ENCODE data around the gene ANXA4. TPM values are rescaled to one million over a fixed set of nuclear protein-coding genes. Genes with fewer than 3 reads are reported as not detected.

The ANXA4 gene
- total and polyA plus RNA-seq, 2 of the 13 experiments (the other 11 are each of a cell fraction or from before 2014, with no cell fraction given) = 155 to 168 TPM

GRCh38 chr2:69703189-69703588 lies 38.7 kb upstream of the ANXA4 start:
- H3K4me2 ChIP-seq (ENCODE audit: low read depth, low read length) = no peak overlapping the region
- ATAC-seq = no peak
- H3K9me3 ChIP-seq (ENCODE audit: low read length) = no peaks in the 10 kb centered on the region
- intact Hi-C loops (cut with micrococcal nuclease; ENCODE audit: unreplicated experiment) (no loop called here), in situ Hi-C loops (cut with HindIII; ENCODE audit: extremely low pct_ligation_motif_present, low pct_unique_long_range_greater_than_20kb) (no loop called here)
- DNase-seq (ENCODE audit: low spot score) = no peak
- ChIA-PET CTCF (ENCODE audit: low intra/inter-chr PET ratio, low total read pairs) (no interaction called here), POLR2A (no interaction called here)
- 0 out of 2 replicates have a peak, but pooled peaks cover 8% of the 10 kb centered on the region for H3K4me1 ChIP-seq (ENCODE audit: insufficient read depth, low read length)
- WGBS (ENCODE audit: low lambda C conversion rate) = 46% methylated on average over 3 of the region's 3 CpGs
- no peaks in the 10 kb centered on the region for H4K20me1 ChIP-seq (ENCODE audit: insufficient read depth, low read length)
- H3K27ac ChIP-seq (ENCODE audit: extremely low read length, insufficient read depth, low read length) = no peak overlapping the region
- H2AFZ ChIP-seq (ENCODE audit: low read length) = no peak overlapping the region
- H3K9ac ChIP-seq (ENCODE audit: insufficient read depth, low read depth, low read length) = no peak overlapping the region
- no TSS peak for BruUV-seq (replicated peaks)
- H3K4me3 ChIP-seq (replicated peaks in 1 of 3; ENCODE audit: insufficient read depth in 1 of 3, low read depth in 2 of 3, low read length in 3 of 3) = no peak overlapping the region
- no peaks in the 10 kb centered on the region for H3K36me3 ChIP-seq (replicated peaks in 1 of 2; ENCODE audit: control insufficient read depth in 1 of 2, insufficient read depth in 2 of 2, low read length in 2 of 2)
- TF ChIP-seq CEBPB (IDR thresholded peaks at IDR 0.05; ENCODE audit: borderline replicate concordance, low read depth, low read length) (peak; percentile 18; the same call in 1 of the 2 replicates), NFKBIZ (CRISPR knock-in tag; IDR thresholded peaks at IDR 0.05) (no peak)
- no peak for FAIRE-seq
- peaks cover 1 to 4% of the 10 kb centered on the region in 2 experiments; a peak in 2 of 5 replicates for H3K27me3 ChIP-seq (ENCODE audit: control insufficient read depth in 1 of 2, insufficient read depth in 2 of 2, low read length in 2 of 2)
- H3K79me2 ChIP-seq (ENCODE audit: insufficient read depth, low read length) = no peaks in the 10 kb centered on the region

DNA sequence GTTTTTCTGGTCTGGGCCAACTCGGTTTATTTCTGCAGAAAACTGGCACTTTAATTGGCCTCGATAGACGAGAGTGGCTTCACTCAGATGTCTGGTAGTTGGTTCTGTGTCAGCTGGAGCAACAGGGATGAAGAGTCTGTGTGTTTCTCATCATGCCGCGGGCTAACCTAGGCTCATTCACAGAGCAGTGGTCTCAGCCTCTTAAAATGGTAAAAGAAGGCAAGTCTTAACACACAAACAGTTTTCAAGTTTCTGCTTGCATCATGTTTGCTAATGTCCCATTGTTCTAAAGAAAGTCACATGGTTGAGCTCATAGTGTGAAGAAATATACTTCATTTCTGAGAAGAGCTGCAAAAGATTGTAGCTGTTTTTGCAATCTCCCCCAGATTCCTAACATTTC lies 37.5 kb upstream of the ANXA4 start:
- H3K27me3 ChIP-seq (ENCODE audit: control insufficient read depth in 1 of 2, insufficient read depth in 2 of 2, low read length in 2 of 2) = no peaks in the 10 kb centered on the region
- H3K4me1 ChIP-seq (ENCODE audit: insufficient read depth, low read length) = peaks cover 2% of the 10 kb centered on the region; the same call in 1 of the 2 replicates
- no peaks in the 10 kb centered on the region for H3K36me3 ChIP-seq (replicated peaks in 1 of 2; ENCODE audit: control insufficient read depth in 1 of 2, insufficient read depth in 2 of 2, low read length in 2 of 2)
- in situ Hi-C loops (cut with HindIII; ENCODE audit: extremely low pct_ligation_motif_present, low pct_unique_long_range_greater_than_20kb) = no loop called here
- CTCF ChIA-PET (ENCODE audit: low intra/inter-chr PET ratio, low total read pairs) = no interaction called here
- H3K4me2 ChIP-seq (ENCODE audit: low read depth, low read length) = no peak overlapping the region
- H3K9me3 ChIP-seq (ENCODE audit: low read length) = no peaks in the 10 kb centered on the region
- no peaks in the 10 kb centered on the region for H3K79me2 ChIP-seq (ENCODE audit: insufficient read depth, low read length)
- H3K9ac ChIP-seq (ENCODE audit: insufficient read depth, low read depth, low read length) = no peak overlapping the region
- no peak overlapping the region for H2AFZ ChIP-seq (ENCODE audit: low read length)
- 58% methylated on average over 5 of the region's 5 CpGs for WGBS (ENCODE audit: low lambda C conversion rate)
- H4K20me1 ChIP-seq (ENCODE audit: insufficient read depth, low read length) = no peaks in the 10 kb centered on the region
- H3K27ac ChIP-seq (ENCODE audit: extremely low read length, insufficient read depth, low read length) = no peak overlapping the region
- H3K4me3 ChIP-seq (replicated peaks in 1 of 3; ENCODE audit: insufficient read depth in 1 of 3, low read depth in 2 of 3, low read length in 3 of 3) = no peak overlapping the region
- BruUV-seq (replicated peaks) = no TSS peak
- POLR2A ChIA-PET = interaction anchor here (0.7 kb wide), 1 partner anchor 60 kb away, joined by 3 read pairs; no protein-coding TSS in a partner anchor
- no peak for FAIRE-seq
- ATAC-seq = no peak
- DNase-seq (ENCODE audit: low spot score) = no peak
- intact Hi-C loops (cut with micrococcal nuclease; ENCODE audit: unreplicated experiment) = no loop called here
- TF ChIP-seq ZNF644 (CRISPR knock-in tag; IDR thresholded peaks at IDR 0.05; ENCODE audit: low read depth) = no peak
- TF ChIP-seq CEBPB (IDR thresholded peaks at IDR 0.05; ENCODE audit: borderline replicate concordance, low read depth, low read length) = 0 out of 2 replicates have a peak, but pooled peaks have one; percentile 2

Data from HepG2 (cell line).